K562 (cell line): Measurements from ENCODE around the gene TMEM38B. TPM values are rescaled to one million over a fixed set of nuclear protein-coding genes. Genes with fewer than 3 reads are reported as not detected.

ENCODE experiments used
- RAD21 ChIP-seq, 2 experiments: fragments of 250-450 bp in 1 of 2; fragments of 450-650 bp in 1 of 2; sonication (Bioruptor Pico) in 1 of 2; formaldehyde crosslinking in 1 of 2; IDR thresholded peaks in 1 of 2; conservative IDR thresholded peaks in 1 of 2; 2 replicates each; pipeline versions ENCODE4 v1.4.0 to v1.8.0; 2020 to 2022; ENCODE audit warnings: mild to moderate bottlenecking in 2 of 2, moderate library complexity in 1 of 2
- ZFP36 ChIP-seq: fragments of 150-350 bp; IDR thresholded peaks from 2 replicates; pipeline ENCODE4 v1.6.1; 2018; ENCODE audit warnings: low read length, low read depth; ENCODE audit not compliant: partially characterized antibody
- polyA plus RNA-seq, 8 experiments: library from polyadenylated mRNA; depleted of rRNA in 4 of 8; stranded (reverse) in 5 of 8; unstranded in 3 of 8; fragments of >200 nt; fragmentation: Nextera tagmentation in 2 of 8; fragmentation: Illumina TruSeq in 1 of 8; extraction: Ambion mirVana in 2 of 8; extraction: Trizol in 1 of 8; gene quantifications; 2 replicates each; pipeline versions ENCODE4 v1.2.1 to v1.2.3, GENCODE V29; 2011 to 2014; ENCODE audit warnings: inconsistent platforms in 1 of 8, missing spikeins in 1 of 8
- total RNA-seq, 7 experiments: library from RNA; depleted of rRNA in 6 of 7; stranded (reverse); fragments of >200 nt in 6 of 7; fragmentation: Illumina TruSeq in 2 of 7; extraction: Trizol in 2 of 7; gene quantifications; 2 replicates each; pipeline versions ENCODE4 v1.2.1 to v1.2.3, GENCODE V29; 2011 to 2021; ENCODE audit warnings: low replicate concordance in 1 of 7
- TF ChIP-seq, protein P1 (sequence below), 2 experiments: IDR thresholded peaks; 2 replicates each; pipeline ENCODE4 v1.6.1; 2012; ENCODE audit warnings: improper control_type of control experiment in 2 of 2, low read depth in 2 of 2, low read length in 2 of 2, borderline replicate concordance in 1 of 2
- TF ChIP-seq, protein P2 (sequence below): fragments of 450-650 bp; IDR thresholded peaks from 2 replicates; pipeline ENCODE4 v1.7.0; 2016; ENCODE audit warnings: borderline replicate concordance
- TF ChIP-seq, protein P3 (sequence below): sonication (generic); formaldehyde crosslinking; IDR thresholded peaks from 2 replicates; pipeline ENCODE4 v1.8.1; 2023; ENCODE audit warnings: mild to moderate bottlenecking, missing genetic modification reagents
- TF ChIP-seq, protein P4 (sequence below): fragments of 450-650 bp; IDR thresholded peaks from 2 replicates; pipeline ENCODE4 v1.6.1; 2016; ENCODE audit warnings: mild to moderate bottlenecking, moderate library complexity

Gene TMEM38B
- total and polyA plus RNA-seq, 9 of the 15 experiments (the other 6 are each of a cell fraction or from before 2014, with no cell fraction given): 26.0 to 57.5 (median 38.5) TPM

DNA sequence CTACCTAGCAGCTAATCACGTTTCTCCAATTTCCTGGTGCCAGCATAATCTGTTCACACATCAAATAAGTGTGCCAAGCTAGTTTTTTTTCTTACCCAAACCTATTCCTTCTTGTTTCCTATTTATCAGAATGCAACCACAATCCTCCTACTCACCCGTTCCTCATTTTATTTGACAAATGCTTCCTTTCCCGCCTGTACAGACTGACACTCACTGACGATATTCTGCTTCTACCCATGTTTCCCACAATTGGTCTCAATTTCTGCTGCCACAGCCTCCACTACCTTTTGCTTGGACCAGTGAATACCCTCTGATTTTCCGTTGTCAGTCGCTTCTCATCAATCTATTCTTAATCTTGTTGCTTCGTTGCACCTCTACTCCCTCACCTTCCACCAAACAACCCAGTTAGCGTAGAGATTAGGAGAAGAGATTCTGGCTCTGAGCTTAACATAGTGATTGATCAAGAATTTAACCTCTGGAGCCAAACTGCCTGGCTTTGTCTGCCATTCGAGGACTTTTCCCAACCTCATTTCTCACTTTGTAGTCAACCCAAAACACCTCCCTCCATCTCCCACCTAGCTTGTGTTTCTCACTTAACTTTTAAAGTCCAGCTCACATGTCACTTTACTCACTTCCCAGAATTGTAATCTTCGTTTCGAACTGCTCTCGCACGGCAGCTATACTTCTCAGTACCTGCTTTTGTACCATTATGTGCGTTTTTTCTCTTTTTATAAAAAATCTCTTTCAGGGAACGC lies 729 bp upstream of the TMEM38B start (continued):
- TF ChIP-seq, protein P1, sequence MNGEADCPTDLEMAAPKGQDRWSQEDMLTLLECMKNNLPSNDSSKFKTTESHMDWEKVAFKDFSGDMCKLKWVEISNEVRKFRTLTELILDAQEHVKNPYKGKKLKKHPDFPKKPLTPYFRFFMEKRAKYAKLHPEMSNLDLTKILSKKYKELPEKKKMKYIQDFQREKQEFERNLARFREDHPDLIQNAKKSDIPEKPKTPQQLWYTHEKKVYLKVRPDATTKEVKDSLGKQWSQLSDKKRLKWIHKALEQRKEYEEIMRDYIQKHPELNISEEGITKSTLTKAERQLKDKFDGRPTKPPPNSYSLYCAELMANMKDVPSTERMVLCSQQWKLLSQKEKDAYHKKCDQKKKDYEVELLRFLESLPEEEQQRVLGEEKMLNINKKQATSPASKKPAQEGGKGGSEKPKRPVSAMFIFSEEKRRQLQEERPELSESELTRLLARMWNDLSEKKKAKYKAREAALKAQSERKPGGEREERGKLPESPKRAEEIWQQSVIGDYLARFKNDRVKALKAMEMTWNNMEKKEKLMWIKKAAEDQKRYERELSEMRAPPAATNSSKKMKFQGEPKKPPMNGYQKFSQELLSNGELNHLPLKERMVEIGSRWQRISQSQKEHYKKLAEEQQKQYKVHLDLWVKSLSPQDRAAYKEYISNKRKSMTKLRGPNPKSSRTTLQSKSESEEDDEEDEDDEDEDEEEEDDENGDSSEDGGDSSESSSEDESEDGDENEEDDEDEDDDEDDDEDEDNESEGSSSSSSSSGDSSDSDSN (IDR thresholded peaks at IDR 0.05; ENCODE audit: borderline replicate concordance in 1 of 2, low read depth in 2 of 2, low read length in 2 of 2): 0 out of 4 replicates have a peak, but pooled peaks of 1 of the 2 experiments have one; percentile 28
- TF ChIP-seq, protein P2, sequence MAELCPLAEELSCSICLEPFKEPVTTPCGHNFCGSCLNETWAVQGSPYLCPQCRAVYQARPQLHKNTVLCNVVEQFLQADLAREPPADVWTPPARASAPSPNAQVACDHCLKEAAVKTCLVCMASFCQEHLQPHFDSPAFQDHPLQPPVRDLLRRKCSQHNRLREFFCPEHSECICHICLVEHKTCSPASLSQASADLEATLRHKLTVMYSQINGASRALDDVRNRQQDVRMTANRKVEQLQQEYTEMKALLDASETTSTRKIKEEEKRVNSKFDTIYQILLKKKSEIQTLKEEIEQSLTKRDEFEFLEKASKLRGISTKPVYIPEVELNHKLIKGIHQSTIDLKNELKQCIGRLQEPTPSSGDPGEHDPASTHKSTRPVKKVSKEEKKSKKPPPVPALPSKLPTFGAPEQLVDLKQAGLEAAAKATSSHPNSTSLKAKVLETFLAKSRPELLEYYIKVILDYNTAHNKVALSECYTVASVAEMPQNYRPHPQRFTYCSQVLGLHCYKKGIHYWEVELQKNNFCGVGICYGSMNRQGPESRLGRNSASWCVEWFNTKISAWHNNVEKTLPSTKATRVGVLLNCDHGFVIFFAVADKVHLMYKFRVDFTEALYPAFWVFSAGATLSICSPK: peak; percentile 62; the same call in 1 of the 2 replicates
- TF ChIP-seq, protein P3, sequence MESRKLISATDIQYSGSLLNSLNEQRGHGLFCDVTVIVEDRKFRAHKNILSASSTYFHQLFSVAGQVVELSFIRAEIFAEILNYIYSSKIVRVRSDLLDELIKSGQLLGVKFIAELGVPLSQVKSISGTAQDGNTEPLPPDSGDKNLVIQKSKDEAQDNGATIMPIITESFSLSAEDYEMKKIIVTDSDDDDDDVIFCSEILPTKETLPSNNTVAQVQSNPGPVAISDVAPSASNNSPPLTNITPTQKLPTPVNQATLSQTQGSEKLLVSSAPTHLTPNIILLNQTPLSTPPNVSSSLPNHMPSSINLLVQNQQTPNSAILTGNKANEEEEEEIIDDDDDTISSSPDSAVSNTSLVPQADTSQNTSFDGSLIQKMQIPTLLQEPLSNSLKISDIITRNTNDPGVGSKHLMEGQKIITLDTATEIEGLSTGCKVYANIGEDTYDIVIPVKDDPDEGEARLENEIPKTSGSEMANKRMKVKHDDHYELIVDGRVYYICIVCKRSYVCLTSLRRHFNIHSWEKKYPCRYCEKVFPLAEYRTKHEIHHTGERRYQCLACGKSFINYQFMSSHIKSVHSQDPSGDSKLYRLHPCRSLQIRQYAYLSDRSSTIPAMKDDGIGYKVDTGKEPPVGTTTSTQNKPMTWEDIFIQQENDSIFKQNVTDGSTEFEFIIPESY (CRISPR knock-in tag): no peak
- TF ChIP-seq RAD21 (CRISPR knock-in tag; conservative IDR thresholded peaks at IDR 0.05 in 1 of 2, IDR thresholded peaks at IDR 0.05 in 1 of 2) (no peak), ZFP36 (peak; percentile 6)
- TF ChIP-seq, protein P4, sequence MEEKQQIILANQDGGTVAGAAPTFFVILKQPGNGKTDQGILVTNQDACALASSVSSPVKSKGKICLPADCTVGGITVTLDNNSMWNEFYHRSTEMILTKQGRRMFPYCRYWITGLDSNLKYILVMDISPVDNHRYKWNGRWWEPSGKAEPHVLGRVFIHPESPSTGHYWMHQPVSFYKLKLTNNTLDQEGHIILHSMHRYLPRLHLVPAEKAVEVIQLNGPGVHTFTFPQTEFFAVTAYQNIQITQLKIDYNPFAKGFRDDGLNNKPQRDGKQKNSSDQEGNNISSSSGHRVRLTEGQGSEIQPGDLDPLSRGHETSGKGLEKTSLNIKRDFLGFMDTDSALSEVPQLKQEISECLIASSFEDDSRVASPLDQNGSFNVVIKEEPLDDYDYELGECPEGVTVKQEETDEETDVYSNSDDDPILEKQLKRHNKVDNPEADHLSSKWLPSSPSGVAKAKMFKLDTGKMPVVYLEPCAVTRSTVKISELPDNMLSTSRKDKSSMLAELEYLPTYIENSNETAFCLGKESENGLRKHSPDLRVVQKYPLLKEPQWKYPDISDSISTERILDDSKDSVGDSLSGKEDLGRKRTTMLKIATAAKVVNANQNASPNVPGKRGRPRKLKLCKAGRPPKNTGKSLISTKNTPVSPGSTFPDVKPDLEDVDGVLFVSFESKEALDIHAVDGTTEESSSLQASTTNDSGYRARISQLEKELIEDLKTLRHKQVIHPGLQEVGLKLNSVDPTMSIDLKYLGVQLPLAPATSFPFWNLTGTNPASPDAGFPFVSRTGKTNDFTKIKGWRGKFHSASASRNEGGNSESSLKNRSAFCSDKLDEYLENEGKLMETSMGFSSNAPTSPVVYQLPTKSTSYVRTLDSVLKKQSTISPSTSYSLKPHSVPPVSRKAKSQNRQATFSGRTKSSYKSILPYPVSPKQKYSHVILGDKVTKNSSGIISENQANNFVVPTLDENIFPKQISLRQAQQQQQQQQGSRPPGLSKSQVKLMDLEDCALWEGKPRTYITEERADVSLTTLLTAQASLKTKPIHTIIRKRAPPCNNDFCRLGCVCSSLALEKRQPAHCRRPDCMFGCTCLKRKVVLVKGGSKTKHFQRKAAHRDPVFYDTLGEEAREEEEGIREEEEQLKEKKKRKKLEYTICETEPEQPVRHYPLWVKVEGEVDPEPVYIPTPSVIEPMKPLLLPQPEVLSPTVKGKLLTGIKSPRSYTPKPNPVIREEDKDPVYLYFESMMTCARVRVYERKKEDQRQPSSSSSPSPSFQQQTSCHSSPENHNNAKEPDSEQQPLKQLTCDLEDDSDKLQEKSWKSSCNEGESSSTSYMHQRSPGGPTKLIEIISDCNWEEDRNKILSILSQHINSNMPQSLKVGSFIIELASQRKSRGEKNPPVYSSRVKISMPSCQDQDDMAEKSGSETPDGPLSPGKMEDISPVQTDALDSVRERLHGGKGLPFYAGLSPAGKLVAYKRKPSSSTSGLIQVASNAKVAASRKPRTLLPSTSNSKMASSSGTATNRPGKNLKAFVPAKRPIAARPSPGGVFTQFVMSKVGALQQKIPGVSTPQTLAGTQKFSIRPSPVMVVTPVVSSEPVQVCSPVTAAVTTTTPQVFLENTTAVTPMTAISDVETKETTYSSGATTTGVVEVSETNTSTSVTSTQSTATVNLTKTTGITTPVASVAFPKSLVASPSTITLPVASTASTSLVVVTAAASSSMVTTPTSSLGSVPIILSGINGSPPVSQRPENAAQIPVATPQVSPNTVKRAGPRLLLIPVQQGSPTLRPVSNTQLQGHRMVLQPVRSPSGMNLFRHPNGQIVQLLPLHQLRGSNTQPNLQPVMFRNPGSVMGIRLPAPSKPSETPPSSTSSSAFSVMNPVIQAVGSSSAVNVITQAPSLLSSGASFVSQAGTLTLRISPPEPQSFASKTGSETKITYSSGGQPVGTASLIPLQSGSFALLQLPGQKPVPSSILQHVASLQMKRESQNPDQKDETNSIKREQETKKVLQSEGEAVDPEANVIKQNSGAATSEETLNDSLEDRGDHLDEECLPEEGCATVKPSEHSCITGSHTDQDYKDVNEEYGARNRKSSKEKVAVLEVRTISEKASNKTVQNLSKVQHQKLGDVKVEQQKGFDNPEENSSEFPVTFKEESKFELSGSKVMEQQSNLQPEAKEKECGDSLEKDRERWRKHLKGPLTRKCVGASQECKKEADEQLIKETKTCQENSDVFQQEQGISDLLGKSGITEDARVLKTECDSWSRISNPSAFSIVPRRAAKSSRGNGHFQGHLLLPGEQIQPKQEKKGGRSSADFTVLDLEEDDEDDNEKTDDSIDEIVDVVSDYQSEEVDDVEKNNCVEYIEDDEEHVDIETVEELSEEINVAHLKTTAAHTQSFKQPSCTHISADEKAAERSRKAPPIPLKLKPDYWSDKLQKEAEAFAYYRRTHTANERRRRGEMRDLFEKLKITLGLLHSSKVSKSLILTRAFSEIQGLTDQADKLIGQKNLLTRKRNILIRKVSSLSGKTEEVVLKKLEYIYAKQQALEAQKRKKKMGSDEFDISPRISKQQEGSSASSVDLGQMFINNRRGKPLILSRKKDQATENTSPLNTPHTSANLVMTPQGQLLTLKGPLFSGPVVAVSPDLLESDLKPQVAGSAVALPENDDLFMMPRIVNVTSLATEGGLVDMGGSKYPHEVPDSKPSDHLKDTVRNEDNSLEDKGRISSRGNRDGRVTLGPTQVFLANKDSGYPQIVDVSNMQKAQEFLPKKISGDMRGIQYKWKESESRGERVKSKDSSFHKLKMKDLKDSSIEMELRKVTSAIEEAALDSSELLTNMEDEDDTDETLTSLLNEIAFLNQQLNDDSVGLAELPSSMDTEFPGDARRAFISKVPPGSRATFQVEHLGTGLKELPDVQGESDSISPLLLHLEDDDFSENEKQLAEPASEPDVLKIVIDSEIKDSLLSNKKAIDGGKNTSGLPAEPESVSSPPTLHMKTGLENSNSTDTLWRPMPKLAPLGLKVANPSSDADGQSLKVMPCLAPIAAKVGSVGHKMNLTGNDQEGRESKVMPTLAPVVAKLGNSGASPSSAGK: 0 out of 2 replicates have a peak, but pooled peaks have one; percentile 3
